ENCODE data around the gene CASP2. TPM values are rescaled to one million over a fixed set of nuclear protein-coding genes. Genes with fewer than 3 reads are reported as not detected.

The CASP2 gene
- total RNA-seq, 1 donor from 2014 or later = 6.8 TPM

- Histone ChIP-seq H3K4me3 (ENCODE audit: low read depth, low read length) (no peak overlapping the region), H3K27me3 (ENCODE audit: control insufficient read depth, insufficient read depth, low read length) (no peaks in the 10 kb centered on the region), H3K36me3 (ENCODE audit: control insufficient read depth, insufficient read depth, low read length) (no peaks in the 10 kb centered on the region)
- FAIRE-seq (no peak), DNase-seq (ENCODE audit: low read depth) (no peak)
- TF ChIP-seq CTCF (IDR thresholded peaks at IDR 0.05; ENCODE audit: insufficient read depth, low read length, severe bottlenecking) = no peak
Observed at GRCh38 chr7:143243614-143244013, 44.5 kb upstream of the CASP2 start.

- FAIRE-seq (no peak), DNase-seq (ENCODE audit: low read depth) (no peak)
- no peaks in the 10 kb centered on the region for H3K27me3 ChIP-seq (ENCODE audit: control insufficient read depth, insufficient read depth, low read length)
- no peaks in the 10 kb centered on the region for H3K36me3 ChIP-seq (ENCODE audit: control insufficient read depth, insufficient read depth, low read length)
- no peak for TF ChIP-seq CTCF (IDR thresholded peaks at IDR 0.05; ENCODE audit: insufficient read depth, low read length, severe bottlenecking)
- H3K4me3 ChIP-seq (ENCODE audit: low read depth, low read length) = no peak overlapping the region
Observed at GRCh38 chr7:143244321-143244720, 43.8 kb upstream of the CASP2 start.

- Histone ChIP-seq H3K36me3 (ENCODE audit: control insufficient read depth, insufficient read depth, low read length) (no peaks in the 10 kb centered on the region), H3K4me3 (ENCODE audit: low read depth, low read length) (no peak overlapping the region), H3K27me3 (ENCODE audit: control insufficient read depth, insufficient read depth, low read length) (no peaks in the 10 kb centered on the region)
- TF ChIP-seq CTCF (IDR thresholded peaks at IDR 0.05; ENCODE audit: insufficient read depth, low read length, severe bottlenecking) = no peak
- no peak for FAIRE-seq
- DNase-seq (ENCODE audit: low read depth) = peak; percentile 85
Observed at GRCh38 chr7:143245123-143245522, 43.0 kb upstream of the CASP2 start.

- Histone ChIP-seq H3K36me3 (ENCODE audit: control insufficient read depth, insufficient read depth, low read length) (no peaks in the 10 kb centered on the region), H3K4me3 (ENCODE audit: low read depth, low read length) (no peak overlapping the region), H3K27me3 (ENCODE audit: control insufficient read depth, insufficient read depth, low read length) (no peaks in the 10 kb centered on the region)
- DNase-seq (ENCODE audit: low read depth) = no peak
- TF ChIP-seq CTCF (IDR thresholded peaks at IDR 0.05; ENCODE audit: insufficient read depth, low read length, severe bottlenecking) = no peak
- no peak for FAIRE-seq
Observed at GRCh38 chr7:143247372-143247771, 40.8 kb upstream of the CASP2 start.

GRCh38 chr7:143248761-143249354 is 39.3 kb upstream of the CASP2 start:
- Histone ChIP-seq H3K4me3 (ENCODE audit: low read depth, low read length) (no peak overlapping the region), H3K27me3 (ENCODE audit: control insufficient read depth, insufficient read depth, low read length) (no peaks in the 10 kb centered on the region), H3K36me3 (ENCODE audit: control insufficient read depth, insufficient read depth, low read length) (no peaks in the 10 kb centered on the region)
- TF ChIP-seq CTCF (IDR thresholded peaks at IDR 0.05; ENCODE audit: insufficient read depth, low read length, severe bottlenecking) = no peak
- DNase-seq (ENCODE audit: low read depth) = no peak
- no peak for FAIRE-seq

- H3K4me3 ChIP-seq (ENCODE audit: low read depth, low read length) = no peak overlapping the region
- H3K36me3 ChIP-seq (ENCODE audit: control insufficient read depth, insufficient read depth, low read length) = no peaks in the 10 kb centered on the region
- no peak for TF ChIP-seq CTCF (IDR thresholded peaks at IDR 0.05; ENCODE audit: insufficient read depth, low read length, severe bottlenecking)
- no peak for DNase-seq (ENCODE audit: low read depth)
- FAIRE-seq = no peak
- no peaks in the 10 kb centered on the region for H3K27me3 ChIP-seq (ENCODE audit: control insufficient read depth, insufficient read depth, low read length)
Observed at GRCh38 chr7:143250199-143250598, 38.0 kb upstream of the CASP2 start.

Data from bronchial epithelial cell (primary cell).